SK-N-SH treated with all-trans-retinoic acid at 6 μM for 48 hours (cell line): ENCODE results near the gene OR52E5.

Source experiments
- ATAC-seq: fragments of 200-7000 bp; cut with Tn5 transposase; 3 replicates; pipeline ENCODE4 v1.9.1; 2020; ENCODE audit warnings: mild to moderate bottlenecking, moderate library complexity
- ARNTL ChIP-seq: fragments of 450-650 bp; formaldehyde crosslinking; IDR thresholded peaks from 2 replicates; pipeline ENCODE4 v1.5.0; 2020; ENCODE audit warnings: low read depth, mild to moderate bottlenecking, moderate library complexity, borderline replicate concordance
- BACH2 ChIP-seq: fragments of 250-450 bp; sonication (Bioruptor Pico); IDR thresholded peaks from 2 replicates; pipeline ENCODE4 v1.9.0; 2021; ENCODE audit warnings: mild to moderate bottlenecking, borderline replicate concordance
- CSDC2 ChIP-seq: fragments of 250-450 bp; sonication (Bioruptor Pico); IDR thresholded peaks from 2 replicates; pipeline ENCODE4 v1.5.0; 2020; ENCODE audit warnings: mild to moderate bottlenecking, moderate library complexity
- ESRRG ChIP-seq: fragments of 250-450 bp; sonication (Bioruptor Pico); IDR thresholded peaks from 2 replicates; pipeline ENCODE4 v1.6.1; 2021; ENCODE audit warnings: mild to moderate bottlenecking
- GLIS3 ChIP-seq: fragments of 250-450 bp; sonication (Bioruptor Pico); IDR thresholded peaks from 2 replicates; pipeline ENCODE4 v1.5.0; 2020; ENCODE audit warnings: mild to moderate bottlenecking, moderate library complexity
- ISL1 ChIP-seq: fragments of 250-450 bp; sonication (Bioruptor Pico); IDR thresholded peaks from 2 replicates; pipeline ENCODE4 v2.1.2; 2022; ENCODE audit warnings: mild to moderate bottlenecking, moderate library complexity
- OSR1 ChIP-seq: fragments of 250-450 bp; sonication (Bioruptor Pico); IDR thresholded peaks from 2 replicates; pipeline ENCODE4 v1.8.0; 2022; ENCODE audit warnings: moderate library complexity, mild to moderate bottlenecking, inconsistent platforms
- PPARA ChIP-seq: fragments of 250-450 bp; sonication (Bioruptor Pico); IDR thresholded peaks from 2 replicates; pipeline ENCODE4 v1.5.0; 2020; ENCODE audit warnings: mild to moderate bottlenecking, borderline replicate concordance
- RARB ChIP-seq: fragments of 250-450 bp; sonication (Bioruptor Pico); IDR thresholded peaks from 2 replicates; pipeline ENCODE4 v1.8.0; 2021; ENCODE audit warnings: mild to moderate bottlenecking, moderate library complexity
- SNAI2 ChIP-seq: fragments of 250-450 bp; sonication (Bioruptor Pico); IDR thresholded peaks from 2 replicates; pipeline ENCODE4 v1.5.0; 2020; ENCODE audit warnings: mild to moderate bottlenecking, moderate library complexity
- TCF4 ChIP-seq: fragments of 250-450 bp; sonication (Bioruptor Pico); IDR thresholded peaks from 2 replicates; pipeline ENCODE4 v1.8.0; 2021; ENCODE audit warnings: mild to moderate bottlenecking, moderate library complexity, borderline replicate concordance
- TOX ChIP-seq: fragments of 250-450 bp; sonication (Bioruptor Pico); IDR thresholded peaks from 2 replicates; pipeline ENCODE4 v1.8.0; 2021; ENCODE audit warnings: mild to moderate bottlenecking, moderate library complexity, borderline replicate concordance
- ZC3H10 ChIP-seq: fragments of 250-450 bp; sonication (Bioruptor Pico); IDR thresholded peaks from 2 replicates; pipeline ENCODE4 v1.5.1; 2021; ENCODE audit warnings: mild to moderate bottlenecking, moderate library complexity
- ZFP3 ChIP-seq: fragments of 250-450 bp; sonication (Bioruptor Pico); IDR thresholded peaks from 2 replicates; pipeline ENCODE4 v1.5.0; 2020; ENCODE audit warnings: mild to moderate bottlenecking, moderate library complexity
- ZNF565 ChIP-seq: fragments of 450-650 bp; formaldehyde crosslinking; conservative IDR thresholded peaks from 2 replicates; pipeline ENCODE4 v1.5.0; 2020; ENCODE audit warnings: low read depth, mild to moderate bottlenecking, moderate library complexity
- ZNF70 ChIP-seq: fragments of 450-650 bp; formaldehyde crosslinking; IDR thresholded peaks from 2 replicates; pipeline ENCODE4 v1.5.0; 2020; ENCODE audit warnings: mild to moderate bottlenecking, moderate library complexity
- ZNF8 ChIP-seq: fragments of 450-650 bp; formaldehyde crosslinking; IDR thresholded peaks from 2 replicates; pipeline ENCODE4 v1.5.0; 2020; ENCODE audit warnings: mild to moderate bottlenecking, moderate library complexity
- TF ChIP-seq, protein P1 (sequence below): fragments of 250-450 bp; sonication (Bioruptor Pico); IDR thresholded peaks from 2 replicates; pipeline ENCODE4 v1.5.1; 2020; ENCODE audit warnings: low read depth, mild to moderate bottlenecking, moderate library complexity
- TF ChIP-seq, protein P2 (sequence below): fragments of 250-450 bp; sonication (Bioruptor Pico); IDR thresholded peaks from 2 replicates; pipeline ENCODE4 v1.5.1; 2021; ENCODE audit warnings: mild to moderate bottlenecking, moderate library complexity
- TF ChIP-seq, protein P3 (sequence below): fragments of 250-450 bp; sonication (Bioruptor Pico); IDR thresholded peaks from 2 replicates; pipeline ENCODE4 v1.8.0; 2020; ENCODE audit warnings: mild to moderate bottlenecking, moderate library complexity, borderline replicate concordance
- TF ChIP-seq, protein P4 (sequence below): fragments of 250-450 bp; sonication (Bioruptor Pico); IDR thresholded peaks from 2 replicates; pipeline ENCODE4 v1.8.0; 2021; ENCODE audit warnings: low read depth, mild to moderate bottlenecking, moderate library complexity, borderline replicate concordance
- TF ChIP-seq, protein P5 (sequence below): fragments of 250-450 bp; sonication (Bioruptor Pico); IDR thresholded peaks from 2 replicates; pipeline ENCODE4 v1.5.0; 2020; ENCODE audit warnings: mild to moderate bottlenecking, moderate library complexity

Gene OR52E5

DNA sequence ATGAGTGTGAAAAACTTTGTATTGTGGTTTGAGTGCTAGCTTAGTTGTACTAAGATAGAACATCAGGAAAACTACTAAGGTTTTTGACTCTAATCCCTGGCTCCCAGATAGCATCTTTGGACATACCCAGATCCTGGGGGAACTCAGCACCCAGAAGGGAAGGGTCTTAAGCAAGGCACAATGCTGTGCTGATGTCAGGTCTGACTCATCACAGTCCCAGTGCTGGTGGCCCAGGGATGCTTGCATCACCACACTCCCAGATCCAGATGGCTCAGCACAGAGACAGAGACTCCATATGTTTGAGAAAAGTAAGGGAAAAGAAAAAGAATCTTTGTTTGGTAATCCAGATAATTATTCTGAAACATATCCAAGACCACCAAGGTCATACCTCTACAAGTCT lies 30.8 kb downstream of the OR52E5 start:
- TF ChIP-seq TCF4 (CRISPR knock-in tag) (no peak), GLIS3 (CRISPR knock-in tag) (no peak), TOX (CRISPR knock-in tag) (no peak), ZFP3 (CRISPR knock-in tag) (no peak), PPARA (CRISPR knock-in tag) (no peak), ZC3H10 (no peak), ESRRG (CRISPR knock-in tag) (no peak), ZNF70 (CRISPR knock-in tag) (no peak), SNAI2 (CRISPR knock-in tag) (no peak), ZNF565 (CRISPR knock-in tag) (no peak), BACH2 (CRISPR knock-in tag) (no peak), ARNTL (no peak), CSDC2 (CRISPR knock-in tag) (no peak)
- TF ChIP-seq, protein P1, sequence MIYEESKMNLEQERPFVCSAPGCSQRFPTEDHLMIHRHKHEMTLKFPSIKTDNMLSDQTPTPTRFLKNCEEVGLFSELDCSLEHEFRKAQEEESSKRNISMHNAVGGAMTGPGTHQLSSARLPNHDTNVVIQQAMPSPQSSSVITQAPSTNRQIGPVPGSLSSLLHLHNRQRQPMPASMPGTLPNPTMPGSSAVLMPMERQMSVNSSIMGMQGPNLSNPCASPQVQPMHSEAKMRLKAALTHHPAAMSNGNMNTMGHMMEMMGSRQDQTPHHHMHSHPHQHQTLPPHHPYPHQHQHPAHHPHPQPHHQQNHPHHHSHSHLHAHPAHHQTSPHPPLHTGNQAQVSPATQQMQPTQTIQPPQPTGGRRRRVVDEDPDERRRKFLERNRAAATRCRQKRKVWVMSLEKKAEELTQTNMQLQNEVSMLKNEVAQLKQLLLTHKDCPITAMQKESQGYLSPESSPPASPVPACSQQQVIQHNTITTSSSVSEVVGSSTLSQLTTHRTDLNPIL (CRISPR knock-in tag), result no peak
- TF ChIP-seq, protein P2, sequence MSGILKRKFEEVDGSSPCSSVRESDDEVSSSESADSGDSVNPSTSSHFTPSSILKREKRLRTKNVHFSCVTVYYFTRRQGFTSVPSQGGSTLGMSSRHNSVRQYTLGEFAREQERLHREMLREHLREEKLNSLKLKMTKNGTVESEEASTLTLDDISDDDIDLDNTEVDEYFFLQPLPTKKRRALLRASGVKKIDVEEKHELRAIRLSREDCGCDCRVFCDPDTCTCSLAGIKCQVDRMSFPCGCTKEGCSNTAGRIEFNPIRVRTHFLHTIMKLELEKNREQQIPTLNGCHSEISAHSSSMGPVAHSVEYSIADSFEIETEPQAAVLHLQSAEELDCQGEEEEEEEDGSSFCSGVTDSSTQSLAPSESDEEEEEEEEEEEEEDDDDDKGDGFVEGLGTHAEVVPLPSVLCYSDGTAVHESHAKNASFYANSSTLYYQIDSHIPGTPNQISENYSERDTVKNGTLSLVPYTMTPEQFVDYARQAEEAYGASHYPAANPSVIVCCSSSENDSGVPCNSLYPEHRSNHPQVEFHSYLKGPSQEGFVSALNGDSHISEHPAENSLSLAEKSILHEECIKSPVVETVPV, result no peak
- TF ChIP-seq, protein P3, sequence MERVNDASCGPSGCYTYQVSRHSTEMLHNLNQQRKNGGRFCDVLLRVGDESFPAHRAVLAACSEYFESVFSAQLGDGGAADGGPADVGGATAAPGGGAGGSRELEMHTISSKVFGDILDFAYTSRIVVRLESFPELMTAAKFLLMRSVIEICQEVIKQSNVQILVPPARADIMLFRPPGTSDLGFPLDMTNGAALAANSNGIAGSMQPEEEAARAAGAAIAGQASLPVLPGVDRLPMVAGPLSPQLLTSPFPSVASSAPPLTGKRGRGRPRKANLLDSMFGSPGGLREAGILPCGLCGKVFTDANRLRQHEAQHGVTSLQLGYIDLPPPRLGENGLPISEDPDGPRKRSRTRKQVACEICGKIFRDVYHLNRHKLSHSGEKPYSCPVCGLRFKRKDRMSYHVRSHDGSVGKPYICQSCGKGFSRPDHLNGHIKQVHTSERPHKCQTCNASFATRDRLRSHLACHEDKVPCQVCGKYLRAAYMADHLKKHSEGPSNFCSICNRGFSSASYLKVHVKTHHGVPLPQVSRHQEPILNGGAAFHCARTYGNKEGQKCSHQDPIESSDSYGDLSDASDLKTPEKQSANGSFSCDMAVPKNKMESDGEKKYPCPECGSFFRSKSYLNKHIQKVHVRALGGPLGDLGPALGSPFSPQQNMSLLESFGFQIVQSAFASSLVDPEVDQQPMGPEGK (CRISPR knock-in tag), result no peak
- TF ChIP-seq, protein P4, sequence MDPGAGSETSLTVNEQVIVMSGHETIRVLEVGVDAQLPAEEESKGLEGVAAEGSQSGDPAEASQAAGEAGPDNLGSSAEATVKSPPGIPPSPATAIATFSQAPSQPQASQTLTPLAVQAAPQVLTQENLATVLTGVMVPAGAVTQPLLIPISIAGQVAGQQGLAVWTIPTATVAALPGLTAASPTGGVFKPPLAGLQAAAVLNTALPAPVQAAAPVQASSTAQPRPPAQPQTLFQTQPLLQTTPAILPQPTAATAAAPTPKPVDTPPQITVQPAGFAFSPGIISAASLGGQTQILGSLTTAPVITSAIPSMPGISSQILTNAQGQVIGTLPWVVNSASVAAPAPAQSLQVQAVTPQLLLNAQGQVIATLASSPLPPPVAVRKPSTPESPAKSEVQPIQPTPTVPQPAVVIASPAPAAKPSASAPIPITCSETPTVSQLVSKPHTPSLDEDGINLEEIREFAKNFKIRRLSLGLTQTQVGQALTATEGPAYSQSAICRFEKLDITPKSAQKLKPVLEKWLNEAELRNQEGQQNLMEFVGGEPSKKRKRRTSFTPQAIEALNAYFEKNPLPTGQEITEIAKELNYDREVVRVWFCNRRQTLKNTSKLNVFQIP (CRISPR knock-in tag), result no peak
- TF ChIP-seq, protein P5, sequence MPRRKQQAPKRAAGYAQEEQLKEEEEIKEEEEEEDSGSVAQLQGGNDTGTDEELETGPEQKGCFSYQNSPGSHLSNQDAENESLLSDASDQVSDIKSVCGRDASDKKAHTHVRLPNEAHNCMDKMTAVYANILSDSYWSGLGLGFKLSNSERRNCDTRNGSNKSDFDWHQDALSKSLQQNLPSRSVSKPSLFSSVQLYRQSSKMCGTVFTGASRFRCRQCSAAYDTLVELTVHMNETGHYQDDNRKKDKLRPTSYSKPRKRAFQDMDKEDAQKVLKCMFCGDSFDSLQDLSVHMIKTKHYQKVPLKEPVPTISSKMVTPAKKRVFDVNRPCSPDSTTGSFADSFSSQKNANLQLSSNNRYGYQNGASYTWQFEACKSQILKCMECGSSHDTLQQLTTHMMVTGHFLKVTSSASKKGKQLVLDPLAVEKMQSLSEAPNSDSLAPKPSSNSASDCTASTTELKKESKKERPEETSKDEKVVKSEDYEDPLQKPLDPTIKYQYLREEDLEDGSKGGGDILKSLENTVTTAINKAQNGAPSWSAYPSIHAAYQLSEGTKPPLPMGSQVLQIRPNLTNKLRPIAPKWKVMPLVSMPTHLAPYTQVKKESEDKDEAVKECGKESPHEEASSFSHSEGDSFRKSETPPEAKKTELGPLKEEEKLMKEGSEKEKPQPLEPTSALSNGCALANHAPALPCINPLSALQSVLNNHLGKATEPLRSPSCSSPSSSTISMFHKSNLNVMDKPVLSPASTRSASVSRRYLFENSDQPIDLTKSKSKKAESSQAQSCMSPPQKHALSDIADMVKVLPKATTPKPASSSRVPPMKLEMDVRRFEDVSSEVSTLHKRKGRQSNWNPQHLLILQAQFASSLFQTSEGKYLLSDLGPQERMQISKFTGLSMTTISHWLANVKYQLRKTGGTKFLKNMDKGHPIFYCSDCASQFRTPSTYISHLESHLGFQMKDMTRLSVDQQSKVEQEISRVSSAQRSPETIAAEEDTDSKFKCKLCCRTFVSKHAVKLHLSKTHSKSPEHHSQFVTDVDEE (CRISPR knock-in tag), result no peak
- ATAC-seq, result no peak

DNA sequence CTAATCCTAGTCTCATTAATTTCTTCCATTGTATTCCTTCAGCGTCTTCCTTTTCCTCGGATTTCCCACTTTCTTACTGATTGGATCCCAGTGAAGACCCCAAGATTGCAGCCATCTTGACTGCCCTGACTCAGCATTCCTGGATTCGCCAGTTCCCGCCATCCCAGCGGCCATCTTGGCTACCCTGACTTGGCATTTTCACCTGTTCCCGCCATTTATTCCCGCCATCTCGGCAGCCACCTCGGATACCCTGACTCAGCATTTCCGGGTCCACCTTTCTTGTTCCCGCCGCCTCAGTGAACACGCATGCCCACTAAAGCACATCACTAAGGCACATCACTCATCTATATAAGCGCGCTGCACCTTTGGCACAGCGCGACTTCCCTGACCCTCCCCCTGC lies 35.3 kb downstream of the OR52E5 start:
- no peak for ATAC-seq
- TF ChIP-seq BACH2 (CRISPR knock-in tag), result no peak
- TF ChIP-seq ISL1, result no peak
- TF ChIP-seq ZFP3 (CRISPR knock-in tag), result no peak
- no peak for TF ChIP-seq CSDC2 (CRISPR knock-in tag)
- TF ChIP-seq, protein P4 (CRISPR knock-in tag), result no peak
- TF ChIP-seq RARB (CRISPR knock-in tag), result no peak
- no peak for TF ChIP-seq ESRRG (CRISPR knock-in tag)
- no peak for TF ChIP-seq SNAI2 (CRISPR knock-in tag)
- TF ChIP-seq, protein P5 (CRISPR knock-in tag), result no peak
- TF ChIP-seq, protein P3 (CRISPR knock-in tag), result no peak
- TF ChIP-seq ARNTL, result no peak
- TF ChIP-seq, protein P1 (CRISPR knock-in tag), result no peak
- TF ChIP-seq ZNF8 (CRISPR knock-in tag), result no peak
- no peak for TF ChIP-seq OSR1 (CRISPR knock-in tag)
- TF ChIP-seq TCF4 (CRISPR knock-in tag), result no peak
